GM12878 (cell line): Measurements from ENCODE around the gene CDKL5. TPM values are rescaled to one million over a fixed set of nuclear protein-coding genes. Genes with fewer than 3 reads are reported as not detected.

Experiments
- ATAC-seq: fragments of 200-7000 bp; cut with Tn5 transposase; 3 replicates; pipeline ENCODE4 v1.9.1; 2020; ENCODE audit warnings: mild to moderate bottlenecking, moderate library complexity
- BruUV-seq: library from RNA; stranded (reverse); fragments of 400-500 nt; replicated peaks from 2 replicates; lab custom pipeline; 2021; lab: Mats Ljungman, UMichigan
- CTCF ChIA-PET: fragments of 300-600 bp; sonication (Branson Sonifier 250); formaldehyde crosslinking; extraction: SDS; loops from one replicate; lab custom pipeline; 2021; ENCODE audit warnings: inconsistent platforms; lab: Yijun Ruan, JAX
- POLR2A ChIA-PET: fragments of 350-600 bp; formaldehyde crosslinking; extraction: SDS; loops from one replicate; lab custom pipeline; 2021; ENCODE audit warnings: inconsistent platforms; lab: Charles Lee
- RAD21 ChIA-PET: fragments of 300-600 bp; sonication (Branson Sonifier 250); formaldehyde crosslinking; loops from one replicate; lab custom pipeline; 2023; ENCODE audit warnings: antibody characterized with exemption; ENCODE audit not compliant: unreplicated experiment; lab: Charles Lee
- SMC1A ChIA-PET: fragments of 300-600 bp; sonication (Branson Sonifier 250); formaldehyde crosslinking; loops from one replicate; lab custom pipeline; 2023; ENCODE audit not compliant: unreplicated experiment, uncharacterized antibody; lab: Charles Lee
- DNase-seq: peaks from one replicate; pipeline ENCODE4 v3.0.0-alpha.2; 2011; ENCODE audit warnings: low read depth, low spot score
- FAIRE-seq: peaks from 3 replicates; lab custom pipeline; 2011; peaks lifted over from hg19 to GRCh38; lab: Jason Lieb, UNC
- H2AFZ ChIP-seq: 2 replicates; pipeline ENCODE4 v1.6.0; 2011; ENCODE audit warnings: low read depth, low read length, control low read depth; ENCODE audit not compliant: control insufficient read depth
- H3K27ac ChIP-seq: 2 replicates; pipeline ENCODE4 v1.5.1; 2011; ENCODE audit warnings: control low read depth; ENCODE audit not compliant: control insufficient read depth, insufficient read depth
- H3K27me3 ChIP-seq, 2 experiments: replicated peaks in 1 of 2; 2 replicates each; pipeline versions ENCODE4 v1.6.0 to v1.6.1; 2011; ENCODE audit warnings: low read length in 1 of 2; ENCODE audit not compliant: control insufficient read depth in 2 of 2, insufficient read depth in 2 of 2
- H3K36me3 ChIP-seq, 2 experiments: 2 replicates each; pipeline ENCODE4 v1.5.1; 2011; ENCODE audit warnings: low read length in 1 of 2; ENCODE audit not compliant: control insufficient read depth in 2 of 2, insufficient read depth in 2 of 2
- H3K4me1 ChIP-seq: 2 replicates; pipeline ENCODE4 v1.6.1; 2011; ENCODE audit warnings: mild to moderate bottlenecking, low read length, moderate library complexity, mixed read lengths; ENCODE audit not compliant: control insufficient read depth, insufficient read depth
- H3K4me2 ChIP-seq: 2 replicates; pipeline ENCODE4 v1.6.0; 2011; ENCODE audit warnings: control low read depth; ENCODE audit not compliant: control insufficient read depth, insufficient read depth
- H3K4me3 ChIP-seq: fragments of 200-600 bp; sonication (generic); 2 replicates; pipeline ENCODE4 v1.5.1; 2016
- H3K79me2 ChIP-seq: 2 replicates; pipeline ENCODE4 v1.6.0; 2011; ENCODE audit warnings: low read length; ENCODE audit not compliant: control insufficient read depth, insufficient read depth
- H3K9ac ChIP-seq: 2 replicates; pipeline ENCODE4 v1.8.0; 2011; ENCODE audit warnings: low read length, control low read depth, mixed read lengths; ENCODE audit not compliant: control insufficient read depth, insufficient read depth
- H3K9me3 ChIP-seq: replicated peaks from 3 replicates; pipeline ENCODE4 v1.5.1; 2011; ENCODE audit warnings: mild to moderate bottlenecking, low read length; ENCODE audit not compliant: control insufficient read depth, insufficient read depth
- H4K20me1 ChIP-seq: 2 replicates; pipeline ENCODE4 v1.6.0; 2011; ENCODE audit not compliant: control insufficient read depth, insufficient read depth
- CHD2 ChIP-seq: IDR thresholded peaks from 2 replicates; pipeline ENCODE4 v1.6.1; 2011; ENCODE audit warnings: low read depth, low read length, improper control_type of control experiment, borderline replicate concordance
- CREM ChIP-seq: IDR thresholded peaks from 2 replicates; pipeline ENCODE4 v1.6.1; 2014; ENCODE audit warnings: antibody characterized with exemption, low read depth
- FOXM1 ChIP-seq: IDR thresholded peaks from 2 replicates; pipeline ENCODE4 v1.6.1; 2012; ENCODE audit warnings: low read depth, mild to moderate bottlenecking, inconsistent platforms, low read length, moderate library complexity
- HCFC1 ChIP-seq: fragments of 150-350 bp; IDR thresholded peaks from 2 replicates; pipeline ENCODE4 v1.6.1; 2014; ENCODE audit warnings: low read length
- HDGF ChIP-seq: fragments of 450-650 bp; IDR thresholded peaks from 2 replicates; pipeline ENCODE4 v1.6.1; 2016; ENCODE audit warnings: antibody characterized with exemption
- JUNB ChIP-seq: IDR thresholded peaks from 2 replicates; pipeline ENCODE4 v1.6.1; 2016; ENCODE audit warnings: antibody characterized with exemption, mild to moderate bottlenecking
- MEF2B ChIP-seq: fragments of 450-650 bp; IDR thresholded peaks from 2 replicates; pipeline ENCODE4 v1.6.1; 2018; ENCODE audit warnings: mild to moderate bottlenecking, moderate library complexity; ENCODE audit not compliant: partially characterized antibody, poor library complexity, severe bottlenecking
- MLLT1 ChIP-seq: fragments of 450-650 bp; IDR thresholded peaks from 2 replicates; pipeline ENCODE4 v1.6.1; 2016; ENCODE audit warnings: mild to moderate bottlenecking
- MXI1 ChIP-seq: fragments of 150-350 bp; IDR thresholded peaks from 2 replicates; pipeline ENCODE4 v1.6.1; 2011; ENCODE audit warnings: low read depth, mild to moderate bottlenecking, inconsistent platforms, low read length, improper control_type of control experiment
- NFIC ChIP-seq: IDR thresholded peaks from 2 replicates; pipeline ENCODE4 v1.6.1; 2012; ENCODE audit warnings: low read depth, mild to moderate bottlenecking, inconsistent platforms, low read length, moderate library complexity
- NR2C2 ChIP-seq: IDR thresholded peaks from 2 replicates; pipeline ENCODE4 v1.6.1; 2011; ENCODE audit warnings: borderline replicate concordance, low read depth; ENCODE audit not compliant: control insufficient read depth, insufficient read length
- RAD51 ChIP-seq: fragments of 450-650 bp; IDR thresholded peaks from 2 replicates; pipeline ENCODE4 v1.6.1; 2016; ENCODE audit warnings: moderate library complexity, mild to moderate bottlenecking, inconsistent platforms
- SMAD5 ChIP-seq: IDR thresholded peaks from 2 replicates; pipeline ENCODE4 v1.6.1; 2016; ENCODE audit warnings: antibody characterized with exemption, low read depth
- SUPT20H ChIP-seq: IDR thresholded peaks from 2 replicates; pipeline ENCODE4 v1.6.1; 2011; ENCODE audit warnings: low read depth, mild to moderate bottlenecking, low read length, moderate library complexity, borderline replicate concordance; ENCODE audit not compliant: control insufficient read depth
- TBL1XR1 ChIP-seq: IDR thresholded peaks from 2 replicates; pipeline ENCODE4 v1.6.1; 2012; ENCODE audit warnings: low read depth, low read length, improper control_type of control experiment
- ZNF274 ChIP-seq: IDR thresholded peaks from one replicate; pipeline ENCODE4 v1.8.0; 2011; ENCODE audit not compliant: insufficient read length, insufficient read depth
- WGBS: methylation state at CpG from one replicate; pipeline ENCODE4 v1.1.6; 2016; ENCODE audit warnings: low lambda C conversion rate; ENCODE audit not compliant: insufficient replicate concordance, insufficient coverage; ENCODE audit errors: missing lambda C conversion rate; 5-methylcytosine and 5-hydroxymethylcytosine counted together
- in situ Hi-C: fragments of 300-500 bp; cut with MboI; formaldehyde crosslinking; loops from 9 replicates; pipeline ENCODE4 v1.14.3; 2018; ENCODE audit warnings: mixed read lengths
- intact Hi-C: fragments of 100-400 bp; cut with micrococcal nuclease; formaldehyde crosslinking; loops from one replicate; pipeline ENCODE4 v1.14.2; 2022; ENCODE audit not compliant: unreplicated experiment
- polyA plus RNA-seq, 11 experiments: library from polyadenylated mRNA; depleted of rRNA in 4 of 11; unstranded in 6 of 11; stranded (reverse) in 5 of 11; fragments of >200 nt; fragmentation: Nextera tagmentation in 4 of 11; fragmentation: Illumina TruSeq in 1 of 11; extraction: Ambion mirVana in 4 of 11; extraction: Trizol in 1 of 11; gene quantifications; 1 replicate in 1 of 11; 2 replicates in 10 of 11; pipeline versions ENCODE4 v1.2.1 to v1.2.3, GENCODE V29; 2011 to 2016; ENCODE audit warnings: inconsistent platforms in 2 of 11, missing spikeins in 2 of 11, low read depth in 1 of 11
- total RNA-seq, 4 experiments: library from RNA; depleted of rRNA in 3 of 4; stranded (reverse); fragments of >200 nt in 3 of 4; fragmentation: Illumina TruSeq in 1 of 4; extraction: Trizol in 1 of 4; gene quantifications; 2 replicates each; pipeline versions ENCODE4 v1.2.1 to v1.2.3, GENCODE V29; 2013 to 2021

Gene CDKL5
- total and polyA plus RNA-seq, 10 of the 15 experiments (the other 5 are each of a cell fraction or from before 2014, with no cell fraction given) = 1.4 to 14.5 (median 6.3) TPM

- ATAC-seq (no peak), FAIRE-seq (no peak), DNase-seq (no peak)
- ChIA-PET SMC1A (no interaction called here), POLR2A (no interaction called here), RAD21 (interaction anchor here (0.7 kb wide), 1 partner anchor 648 kb away, joined by 4 read pairs; no protein-coding TSS in a partner anchor), CTCF (no interaction called here)
- 15% methylated on average over 4 of the region's 4 CpGs for WGBS
- no peaks in the 10 kb centered on the region for H4K20me1 ChIP-seq
- no TSS peak for BruUV-seq
- H3K27me3 ChIP-seq = no peaks in the 10 kb centered on the region
- no peak overlapping the region for H3K4me3 ChIP-seq
- H3K36me3 ChIP-seq = no peaks in the 10 kb centered on the region
- in situ Hi-C loops = no loop called here
- H3K9ac ChIP-seq = no peak overlapping the region
- H3K4me2 ChIP-seq = no peak overlapping the region
- no peak overlapping the region for H2AFZ ChIP-seq
- intact Hi-C loops = no loop called here
- no peaks in the 10 kb centered on the region for H3K79me2 ChIP-seq
- TF ChIP-seq CREM (0 out of 2 replicates have a peak, but pooled peaks have one; percentile 34), JUNB (peak; percentile 85), NFIC (peak; percentile 32; the same call in 1 of the 2 replicates), HCFC1 (no peak)
- no peak overlapping the region for H3K27ac ChIP-seq
- no peaks in the 10 kb centered on the region for H3K4me1 ChIP-seq
- no peaks in the 10 kb centered on the region for H3K9me3 ChIP-seq
Observed at GRCh38 chrX:18468599-18468998, 43.2 kb downstream of the CDKL5 start.

DNA sequence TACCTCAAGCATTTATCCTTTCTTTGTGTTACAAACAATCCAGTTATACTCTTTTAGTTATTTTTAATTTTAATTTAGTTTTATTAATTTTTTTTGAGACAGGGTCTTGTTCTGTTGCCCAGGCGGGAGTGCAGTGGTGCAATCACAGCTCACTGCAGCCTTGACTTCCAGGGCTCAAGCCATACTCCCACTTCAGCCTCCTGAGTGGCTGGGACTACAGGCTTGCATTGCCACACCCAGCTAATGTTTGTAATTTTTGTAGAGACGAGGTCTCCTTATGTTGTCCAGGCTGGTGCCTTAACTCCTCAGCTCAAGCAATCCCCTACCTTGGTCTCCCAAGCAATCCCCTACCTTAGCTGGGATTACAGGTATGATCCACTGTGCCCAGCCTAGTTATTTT lies 45.9 kb downstream of the CDKL5 start:
- intact Hi-C loops (no loop called here), in situ Hi-C loops (no loop called here)
- H3K4me1 ChIP-seq = no peaks in the 10 kb centered on the region
- no peaks in the 10 kb centered on the region for H3K36me3 ChIP-seq
- DNase-seq = no peak
- H3K4me2 ChIP-seq = no peak overlapping the region
- no peak for ATAC-seq
- H3K4me3 ChIP-seq = no peak overlapping the region
- no peaks in the 10 kb centered on the region for H3K79me2 ChIP-seq
- ChIA-PET CTCF (no interaction called here), POLR2A (no interaction called here), RAD21 (no interaction called here), SMC1A (no interaction called here)
- H3K27me3 ChIP-seq = no peaks in the 10 kb centered on the region
- H3K9me3 ChIP-seq = no peaks in the 10 kb centered on the region
- H3K9ac ChIP-seq = no peak overlapping the region
- H4K20me1 ChIP-seq = no peaks in the 10 kb centered on the region
- 59% methylated on average over 2 of the region's 2 CpGs for WGBS
- no TSS peak for BruUV-seq
- FAIRE-seq = no peak
- H3K27ac ChIP-seq = no peak overlapping the region
- H2AFZ ChIP-seq = no peak overlapping the region
- no peak for TF ChIP-seq CHD2
- no peak for TF ChIP-seq NR2C2
- TF ChIP-seq TBL1XR1 = no peak
- no peak for TF ChIP-seq MXI1
- no peak for TF ChIP-seq MLLT1
- no peak for TF ChIP-seq RAD51
- no peak for TF ChIP-seq SMAD5
- TF ChIP-seq ZNF274 = no peak
- TF ChIP-seq MEF2B = no peak
- no peak for TF ChIP-seq SUPT20H
- TF ChIP-seq FOXM1 = no peak
- no peak for TF ChIP-seq HDGF
